22Rv1 (cell line): ENCODE results near the gene IL11.

ENCODE experiments used
- H3K27ac ChIP-seq: fragments of 450-650 bp; 2 replicates; pipeline ENCODE4 v1.5.1; 2017
- ZFX ChIP-seq: fragments of 450-650 bp; IDR thresholded peaks from 2 replicates; pipeline ENCODE4 v1.6.1; 2017; ENCODE audit warnings: antibody characterized with exemption, borderline replicate concordance
- TF ChIP-seq, protein P1 (sequence below): fragments of 450-650 bp; IDR thresholded peaks from 2 replicates; pipeline ENCODE4 v1.5.1; 2017; ENCODE audit warnings: mild to moderate bottlenecking

Gene IL11

DNA sequence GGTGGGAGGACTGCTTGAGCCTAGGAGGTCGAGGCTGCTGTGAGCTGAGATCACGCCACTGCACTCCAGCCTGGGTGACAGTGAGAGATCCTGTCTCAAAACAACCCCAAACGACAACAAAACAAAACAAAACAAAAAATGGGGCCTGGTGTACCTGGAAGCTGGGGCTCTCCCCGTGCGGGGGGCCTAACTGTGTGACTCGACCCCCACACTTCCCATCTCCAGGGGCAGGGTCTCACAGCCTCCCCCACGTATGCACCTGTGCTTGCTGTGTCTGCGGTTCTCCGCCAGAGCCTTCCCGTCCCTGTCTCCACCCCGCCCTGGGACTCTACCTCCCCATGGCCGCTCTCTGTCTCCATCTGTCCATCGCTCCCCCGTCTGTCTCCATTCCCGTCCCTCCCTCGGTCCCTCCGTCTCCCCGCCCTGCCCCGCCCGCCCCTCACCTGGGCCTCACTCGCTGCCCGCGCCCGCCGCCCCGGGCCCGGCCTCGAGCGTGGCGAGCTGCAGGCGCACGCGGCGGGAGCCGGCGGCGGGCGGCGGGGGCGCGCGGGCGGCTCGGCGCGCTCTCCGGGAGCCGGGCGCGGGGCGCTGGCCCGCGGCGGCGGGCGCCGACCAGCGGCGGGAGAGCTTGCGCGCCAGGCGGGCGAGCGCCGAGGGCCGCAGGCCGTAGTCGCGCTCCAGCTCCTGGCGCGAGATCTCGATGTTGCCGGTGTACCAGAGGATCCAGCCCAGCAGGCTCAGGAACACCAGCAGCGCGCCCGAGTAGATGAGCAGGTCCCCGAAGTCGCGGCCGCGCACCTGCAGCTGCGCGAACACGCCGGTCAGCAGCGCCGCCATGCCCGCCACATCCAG is 13.2 kb upstream of the IL11 start:
- TF ChIP-seq, protein P1, sequence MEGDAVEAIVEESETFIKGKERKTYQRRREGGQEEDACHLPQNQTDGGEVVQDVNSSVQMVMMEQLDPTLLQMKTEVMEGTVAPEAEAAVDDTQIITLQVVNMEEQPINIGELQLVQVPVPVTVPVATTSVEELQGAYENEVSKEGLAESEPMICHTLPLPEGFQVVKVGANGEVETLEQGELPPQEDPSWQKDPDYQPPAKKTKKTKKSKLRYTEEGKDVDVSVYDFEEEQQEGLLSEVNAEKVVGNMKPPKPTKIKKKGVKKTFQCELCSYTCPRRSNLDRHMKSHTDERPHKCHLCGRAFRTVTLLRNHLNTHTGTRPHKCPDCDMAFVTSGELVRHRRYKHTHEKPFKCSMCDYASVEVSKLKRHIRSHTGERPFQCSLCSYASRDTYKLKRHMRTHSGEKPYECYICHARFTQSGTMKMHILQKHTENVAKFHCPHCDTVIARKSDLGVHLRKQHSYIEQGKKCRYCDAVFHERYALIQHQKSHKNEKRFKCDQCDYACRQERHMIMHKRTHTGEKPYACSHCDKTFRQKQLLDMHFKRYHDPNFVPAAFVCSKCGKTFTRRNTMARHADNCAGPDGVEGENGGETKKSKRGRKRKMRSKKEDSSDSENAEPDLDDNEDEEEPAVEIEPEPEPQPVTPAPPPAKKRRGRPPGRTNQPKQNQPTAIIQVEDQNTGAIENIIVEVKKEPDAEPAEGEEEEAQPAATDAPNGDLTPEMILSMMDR, result peak; percentile 46; the same call in 1 of the 2 replicates
- no peak for TF ChIP-seq ZFX
- peak overlapping the region; percentile 98 for H3K27ac ChIP-seq

DNA sequence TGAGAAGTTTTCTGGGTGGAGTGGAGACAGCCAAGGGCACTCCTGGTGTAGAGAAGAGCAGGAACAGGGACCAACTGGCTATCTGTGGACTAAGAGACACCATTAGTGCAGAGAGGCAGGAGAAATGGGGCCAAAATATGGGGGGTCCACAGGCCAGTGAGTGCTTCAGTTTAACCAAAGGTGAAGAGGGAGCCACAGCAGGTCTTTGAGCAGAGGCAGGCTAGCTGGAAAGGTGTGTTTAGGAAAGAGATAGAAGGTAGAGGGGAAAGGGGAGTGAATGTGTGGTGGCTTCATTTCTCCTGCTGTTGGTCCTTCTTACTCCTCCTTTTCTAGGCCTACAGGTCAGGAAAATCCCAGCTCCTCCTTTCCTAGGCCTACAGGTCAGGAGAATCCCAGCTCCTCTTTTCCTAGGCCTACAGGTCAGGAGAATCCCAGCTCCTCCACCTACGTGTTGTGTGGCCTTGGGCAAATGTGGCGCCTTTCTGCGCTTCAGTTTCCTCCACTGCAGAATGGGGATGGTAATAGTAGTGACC is 12.3 kb upstream of the IL11 start:
- H3K27ac ChIP-seq, result peak overlapping the region; percentile 98
- TF ChIP-seq, protein P1, result no peak
- TF ChIP-seq ZFX, result no peak

DNA sequence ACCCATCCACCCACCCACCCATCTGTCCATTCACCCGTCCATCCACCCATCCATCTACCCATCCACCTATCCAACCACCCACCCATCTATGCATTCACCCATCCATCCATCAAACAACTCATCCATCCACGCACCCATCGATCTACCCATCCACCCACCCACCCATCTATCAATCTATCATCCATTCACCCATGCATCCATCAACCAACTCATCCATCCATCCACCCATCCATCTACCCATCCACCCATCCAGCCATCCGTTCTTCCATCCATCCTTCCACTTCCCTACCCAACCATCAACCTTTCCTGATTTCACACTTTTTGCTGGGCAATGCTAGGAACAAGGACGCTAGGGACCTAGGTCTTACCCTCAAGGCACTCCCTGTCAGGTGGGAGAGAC is 11.8 kb upstream of the IL11 start:
- H3K27ac ChIP-seq, result no peak overlapping the region
- TF ChIP-seq ZFX, result no peak
- TF ChIP-seq, protein P1, result no peak

DNA sequence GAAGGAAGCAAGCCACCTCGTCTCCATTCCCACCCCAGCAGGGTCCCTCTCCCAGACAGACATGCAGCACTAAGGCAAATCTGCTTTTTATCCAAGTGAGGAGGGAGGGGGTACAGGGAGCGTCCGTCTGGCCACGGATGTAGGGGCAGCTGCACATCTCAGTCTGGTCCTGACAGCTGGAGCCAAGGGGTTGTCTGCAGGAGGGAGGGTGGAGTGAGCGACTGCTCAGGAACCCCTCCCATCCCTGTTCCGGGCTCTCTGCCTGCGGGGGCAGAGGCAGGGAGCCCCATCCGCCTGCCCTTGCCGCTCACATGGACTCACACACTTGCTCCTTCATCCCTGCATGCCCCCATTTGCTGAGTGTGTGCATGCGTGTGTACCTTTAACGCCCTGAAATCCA is 8.9 kb upstream of the IL11 start:
- TF ChIP-seq, protein P1, result no peak
- TF ChIP-seq ZFX, result no peak
- H3K27ac ChIP-seq, result no peak overlapping the region

DNA sequence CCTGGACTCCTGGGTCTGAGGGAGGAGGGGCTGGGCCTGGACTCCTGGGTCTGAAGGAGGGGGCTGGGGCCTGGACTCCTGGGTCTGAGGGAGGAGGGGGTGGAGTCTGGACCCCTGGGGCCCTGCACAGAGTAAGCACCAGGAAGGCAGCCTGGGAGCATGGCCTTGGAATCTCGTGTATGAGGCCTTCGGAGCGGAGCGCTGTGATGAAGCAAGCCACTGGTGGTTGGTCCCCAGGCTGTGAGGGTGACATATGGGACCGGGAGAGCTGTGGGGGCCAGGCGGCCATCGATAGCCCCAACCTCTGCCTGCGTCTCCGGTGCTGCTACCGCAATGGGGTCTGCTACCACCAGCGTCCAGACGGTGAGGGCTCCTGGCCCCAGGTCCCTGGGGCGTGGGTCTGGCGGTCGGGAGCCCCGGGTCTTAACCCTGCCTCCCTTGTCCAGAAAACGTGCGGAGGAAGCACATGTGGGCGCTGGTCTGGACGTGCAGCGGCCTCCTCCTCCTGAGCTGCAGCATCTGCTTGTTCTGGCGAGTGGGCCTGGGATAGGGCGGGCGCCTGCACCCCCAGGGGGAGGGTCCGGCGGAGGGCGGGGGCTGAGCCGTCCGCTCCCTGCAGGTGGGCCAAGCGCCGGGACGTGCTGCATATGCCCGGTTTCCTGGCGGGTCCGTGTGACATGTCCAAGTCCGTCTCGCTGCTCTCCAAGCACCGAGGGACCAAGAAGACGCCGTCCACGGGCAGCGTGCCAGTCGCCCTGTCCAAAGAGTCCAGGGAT is 7.3 kb upstream of the IL11 start:
- no peak for TF ChIP-seq ZFX
- TF ChIP-seq, protein P1, result no peak
- no peak overlapping the region for H3K27ac ChIP-seq

DNA sequence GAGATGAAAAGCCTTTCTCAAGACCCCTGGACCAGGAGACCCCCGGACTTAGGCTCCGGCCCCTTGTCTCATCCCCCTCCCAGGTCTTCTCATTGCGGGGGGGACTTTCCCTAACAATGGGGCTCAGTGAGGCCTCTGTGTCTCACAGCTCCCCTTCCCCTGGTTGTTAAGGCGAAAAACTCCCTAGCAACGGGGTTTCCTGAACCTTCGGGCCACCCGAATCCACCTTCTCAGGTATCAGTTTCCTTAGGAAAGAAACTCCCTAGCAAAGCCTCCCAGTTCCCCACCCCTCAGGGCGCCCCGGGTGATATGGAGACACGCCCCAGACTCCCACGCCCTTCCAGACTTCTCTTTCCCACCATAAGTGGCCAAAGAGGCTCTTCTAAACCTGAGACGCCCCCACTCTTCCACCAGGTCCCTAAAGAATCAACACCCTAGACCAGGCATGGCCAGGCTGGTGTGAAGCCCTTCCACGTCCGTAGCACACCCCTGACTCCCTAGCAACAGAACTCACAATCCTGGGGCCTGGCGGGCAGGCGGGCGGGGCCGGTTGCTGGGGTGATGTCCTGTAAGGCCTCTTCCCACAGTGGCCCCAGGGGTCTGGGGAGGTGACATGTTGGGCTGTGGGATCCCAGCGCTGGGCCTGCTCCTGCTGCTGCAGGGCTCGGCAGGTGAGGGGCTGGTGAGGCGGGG is 6.1 kb upstream of the IL11 start, which contains the start of gene TMEM190:
TMEM190 (plus strand) TSS at position 586 of the 693 bp plus-strand sequence; CDS start at position 614, 28 bp downstream.
- no peak for TF ChIP-seq ZFX
- TF ChIP-seq, protein P1, result no peak
- H3K27ac ChIP-seq, result peak within 1 kb of the TSS; percentile 25; the same call in 1 of the 2 replicates
